Measurements from ENCODE around the gene KARS1.
A peak's percentile ranks its signal among the peaks of the same experiment; 100 is the strongest.
"Not testable (repeated sequence)": the region's sequence is repeated elsewhere in the genome, so short reads cannot be mapped to it uniquely, and the experiment has no call there.

KARS1 gene

GRCh38 chr16:75622761-75623605 lies 24.5 kb downstream of the KARS1 start, which contains the start of gene ADAT1:
TSS of gene ADAT1 (minus strand) at chr16:75623281. CDS start at chr16:75620799, 2,482 bp downstream.
- DNase-seq = peak; percentile 97

- peak; percentile 61 for DNase-seq
These were observed 26.3 kb downstream of the KARS1 start for GRCh38 chr16:75621170-75621477.

GRCh38 chr16:75620326-75621169 lies 26.9 kb downstream of the KARS1 start:
- DNase-seq = no peak

- DNase-seq = no peak
These were observed 28.7 kb downstream of the KARS1 start for GRCh38 chr16:75618780-75619179.

- no peak for DNase-seq
These were observed 30.3 kb downstream of the KARS1 start for GRCh38 chr16:75617121-75617520.

- DNase-seq = no peak
These were observed 30.9 kb downstream of the KARS1 start for GRCh38 chr16:75616521-75617010.

GRCh38 chr16:75615619-75616018 lies 31.8 kb downstream of the KARS1 start:
- DNase-seq = no peak

GRCh38 chr16:75614066-75614897 lies 33.2 kb downstream of the KARS1 start:
- no peak for DNase-seq

GRCh38 chr16:75606507-75606906 lies 41.0 kb downstream of the KARS1 start:
- no peak for DNase-seq

- DNase-seq = no peak
These were observed 44.2 kb downstream of the KARS1 start for GRCh38 chr16:75603241-75603640.

- DNase-seq = no peak
These were observed 47.8 kb downstream of the KARS1 start for GRCh38 chr16:75599452-75600277.

GRCh38 chr16:75593825-75594820 lies 53.3 kb downstream of the KARS1 start:
- no peak for DNase-seq

GRCh38 chr16:75593308-75593707 lies 54.2 kb downstream of the KARS1 start:
- peak; percentile 51 for DNase-seq

GRCh38 chr16:75591927-75592326 lies 55.5 kb downstream of the KARS1 start:
- not testable (repeated sequence) for DNase-seq

- DNase-seq = no peak
These were observed 56.3 kb downstream of the KARS1 start for GRCh38 chr16:75590920-75591843.

GRCh38 chr16:75589306-75589705 lies 58.2 kb downstream of the KARS1 start:
- DNase-seq = no peak

GRCh38 chr16:75588716-75589115 lies 58.7 kb downstream of the KARS1 start:
- DNase-seq = no peak

- DNase-seq = peak; percentile 56
These were observed 63.4 kb downstream of the KARS1 start for GRCh38 chr16:75584108-75584507.

- peak; percentile 80 for DNase-seq
These were observed 68.1 kb downstream of the KARS1 start for GRCh38 chr16:75579281-75579834.

All from MV-4-11 (cell line).